SW480 (cell line): ENCODE measurements around the gene KBTBD2.
"Not testable (repeated sequence)": the region's sequence is repeated elsewhere in the genome, so short reads cannot be mapped to it uniquely, and the experiment has no call there.

ENCODE experiments used
- DNase-seq: peaks from one replicate; pipeline ENCODE4 v3.0.0-alpha.2; 2016; ENCODE audit warnings: low spot score

Gene KBTBD2

DNA sequence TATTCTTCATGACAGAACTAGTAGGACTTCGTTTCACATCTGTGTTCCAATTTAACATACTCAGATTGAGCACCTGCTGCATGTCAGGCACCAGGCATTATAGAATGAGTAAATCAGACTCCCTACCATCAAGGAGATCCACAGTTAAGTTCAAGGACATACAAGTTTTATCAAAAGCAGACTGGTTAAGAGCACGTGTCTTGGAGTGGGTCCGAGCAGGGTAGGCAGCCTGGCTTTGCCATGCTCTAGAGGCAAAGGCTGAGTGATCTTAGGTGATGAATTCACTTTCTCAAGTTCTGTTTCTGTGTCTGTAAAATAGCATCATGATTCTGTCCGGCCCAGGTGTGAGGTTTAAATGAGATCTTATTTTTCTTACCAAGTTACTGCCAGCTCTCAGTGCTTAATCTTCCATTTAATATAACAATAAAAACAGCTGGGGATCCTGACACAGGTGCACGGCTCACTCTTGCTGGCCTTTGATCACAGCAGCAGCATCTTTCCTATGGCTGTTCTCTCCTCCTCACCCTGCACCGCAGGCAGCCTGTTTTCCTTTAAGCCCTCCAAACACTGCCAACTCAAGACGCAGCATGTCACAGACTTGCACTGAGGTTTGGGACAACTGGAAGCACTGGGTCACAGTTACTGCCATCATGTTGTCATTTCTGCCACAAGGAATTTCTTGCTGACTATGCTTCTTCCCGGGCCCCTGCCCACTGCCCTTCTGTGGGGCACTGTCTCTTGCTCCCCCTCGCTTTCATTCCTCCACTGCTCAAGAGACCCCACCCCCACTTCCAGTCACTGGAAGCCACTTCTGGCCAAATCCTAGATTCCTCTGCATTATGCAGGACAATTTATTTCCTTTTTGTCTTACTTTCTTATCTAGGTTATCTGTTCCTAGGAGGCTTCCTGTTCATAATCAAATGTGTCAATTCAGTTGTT is 35.5 kb downstream of the KBTBD2 start:
- DNase-seq: not testable (repeated sequence)

DNA sequence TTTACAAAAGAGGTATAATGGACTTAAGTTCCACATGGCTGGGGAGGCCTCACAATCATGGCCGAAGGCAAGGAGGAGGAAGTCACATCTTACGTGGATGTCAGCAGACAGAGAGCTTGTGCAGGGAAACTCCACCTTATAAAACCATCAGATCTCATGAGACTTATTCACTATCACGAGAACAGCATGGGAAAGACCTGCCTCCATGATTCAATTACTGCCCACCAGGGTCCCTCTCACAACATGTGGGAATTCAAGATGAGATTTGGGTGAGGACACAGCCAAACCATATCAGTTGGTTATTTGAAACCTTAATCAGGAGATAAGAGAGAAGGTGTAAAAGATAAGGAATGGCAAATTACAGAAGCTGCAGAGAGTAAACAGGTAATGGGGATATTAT is 40.9 kb downstream of the KBTBD2 start:
- not testable (repeated sequence) for DNase-seq

DNA sequence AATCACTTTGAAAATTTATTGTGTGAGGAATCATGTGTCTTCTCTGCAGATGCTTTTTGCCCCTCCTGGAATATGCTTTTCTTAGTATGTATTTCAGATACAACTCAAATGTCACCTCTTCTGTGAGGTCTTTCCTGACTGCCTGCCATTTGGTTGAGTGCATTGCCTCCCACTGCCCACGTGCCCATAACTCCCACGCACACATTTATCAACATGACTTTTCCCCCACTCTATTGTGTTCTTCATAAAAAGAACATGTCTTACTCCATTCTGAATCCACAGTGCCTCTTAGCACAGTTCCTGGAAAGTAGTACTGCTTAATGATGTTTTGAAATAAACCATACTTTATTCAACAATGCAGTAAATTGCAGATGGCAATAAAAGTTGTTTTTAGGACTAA is 42.9 kb downstream of the KBTBD2 start:
- not testable (repeated sequence) for DNase-seq

DNA sequence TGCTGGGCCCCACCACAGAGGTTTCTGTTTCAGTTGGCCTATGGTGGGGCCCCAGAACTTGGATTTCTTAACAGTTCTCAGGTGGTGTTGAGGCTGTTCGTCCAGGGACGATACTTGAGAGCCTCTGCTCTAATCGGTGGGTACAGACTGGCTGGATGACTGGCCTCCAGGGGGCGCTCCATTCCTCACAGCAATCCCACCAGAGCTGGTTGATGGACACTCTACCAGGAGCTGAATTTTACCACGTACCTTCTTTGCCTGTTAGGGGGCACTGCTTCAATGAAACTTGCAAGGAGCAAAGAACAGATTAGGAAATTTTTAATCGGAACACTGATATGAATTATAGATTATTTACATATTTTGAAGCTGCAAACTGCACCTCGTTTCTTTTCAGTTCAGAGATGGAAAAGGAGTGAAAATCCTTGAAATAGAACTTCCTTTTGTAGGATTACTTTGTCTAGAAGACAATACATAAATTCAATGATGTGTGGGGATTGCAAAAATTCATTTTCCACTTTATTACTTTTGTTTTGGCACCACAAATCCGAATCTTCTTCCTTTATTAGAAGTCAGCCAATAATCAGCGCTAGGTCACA is 44.8 kb downstream of the KBTBD2 start:
- DNase-seq: peak; percentile 87

DNA sequence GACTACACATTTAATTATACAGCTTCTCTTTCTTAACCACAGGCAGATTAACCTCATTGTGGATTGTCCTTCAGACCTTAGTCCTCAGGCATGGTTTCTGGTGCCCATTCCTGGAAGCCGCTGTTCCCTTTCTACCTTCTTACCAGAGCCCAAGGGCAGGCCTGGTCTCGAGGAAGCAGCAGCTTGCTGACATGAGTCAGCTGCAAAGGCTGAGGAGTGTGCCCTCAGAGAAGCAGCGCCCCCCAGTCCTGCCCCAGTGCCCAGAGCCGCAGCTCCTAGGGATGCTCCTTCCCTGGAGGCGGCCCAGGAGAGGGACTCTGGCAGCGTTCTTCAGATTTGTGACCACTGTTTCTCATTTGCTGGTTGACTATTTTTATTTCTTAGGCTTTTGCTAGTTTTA is 46.8 kb downstream of the KBTBD2 start:
- DNase-seq: not testable (repeated sequence)

DNA sequence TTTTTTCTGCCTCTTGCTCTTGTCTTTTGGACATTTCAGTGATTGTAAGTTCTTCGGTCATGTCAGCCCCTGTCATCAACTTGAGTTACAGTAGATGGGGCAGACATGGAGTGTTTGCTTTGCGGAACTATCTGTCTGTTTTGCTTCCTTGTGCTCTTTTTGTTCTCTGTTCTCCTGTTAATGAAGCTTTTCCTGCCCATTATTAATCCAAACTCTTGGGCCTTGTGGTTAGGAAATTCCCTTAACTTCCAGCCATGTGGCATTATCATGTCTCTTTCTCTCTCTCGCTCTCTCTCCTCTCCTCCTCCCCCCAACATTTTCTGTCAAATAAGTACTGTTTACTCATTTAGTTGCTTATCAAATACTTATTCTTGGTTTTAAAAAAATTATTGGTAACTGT is 47.8 kb downstream of the KBTBD2 start:
- not testable (repeated sequence) for DNase-seq

DNA sequence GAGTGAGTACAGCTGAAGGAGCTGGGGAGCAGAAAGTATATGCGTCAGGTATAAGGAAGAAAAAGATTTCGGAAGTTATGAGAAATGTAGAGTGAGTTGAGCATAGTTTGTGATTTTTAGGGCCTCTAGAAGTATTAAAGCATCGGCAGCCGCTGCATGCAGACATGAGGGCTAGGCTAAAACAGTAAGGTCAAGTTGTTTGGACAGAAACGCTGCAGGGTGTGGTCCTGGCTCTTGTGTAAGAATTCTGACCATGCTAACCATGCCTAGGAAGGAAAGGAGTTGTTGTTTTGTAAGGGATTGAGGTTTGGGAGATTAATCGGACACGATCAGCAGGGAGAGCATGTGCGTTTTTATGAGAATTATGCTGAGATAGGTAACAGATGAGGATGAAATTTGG is 51.7 kb downstream of the KBTBD2 start:
- DNase-seq: not testable (repeated sequence)

DNA sequence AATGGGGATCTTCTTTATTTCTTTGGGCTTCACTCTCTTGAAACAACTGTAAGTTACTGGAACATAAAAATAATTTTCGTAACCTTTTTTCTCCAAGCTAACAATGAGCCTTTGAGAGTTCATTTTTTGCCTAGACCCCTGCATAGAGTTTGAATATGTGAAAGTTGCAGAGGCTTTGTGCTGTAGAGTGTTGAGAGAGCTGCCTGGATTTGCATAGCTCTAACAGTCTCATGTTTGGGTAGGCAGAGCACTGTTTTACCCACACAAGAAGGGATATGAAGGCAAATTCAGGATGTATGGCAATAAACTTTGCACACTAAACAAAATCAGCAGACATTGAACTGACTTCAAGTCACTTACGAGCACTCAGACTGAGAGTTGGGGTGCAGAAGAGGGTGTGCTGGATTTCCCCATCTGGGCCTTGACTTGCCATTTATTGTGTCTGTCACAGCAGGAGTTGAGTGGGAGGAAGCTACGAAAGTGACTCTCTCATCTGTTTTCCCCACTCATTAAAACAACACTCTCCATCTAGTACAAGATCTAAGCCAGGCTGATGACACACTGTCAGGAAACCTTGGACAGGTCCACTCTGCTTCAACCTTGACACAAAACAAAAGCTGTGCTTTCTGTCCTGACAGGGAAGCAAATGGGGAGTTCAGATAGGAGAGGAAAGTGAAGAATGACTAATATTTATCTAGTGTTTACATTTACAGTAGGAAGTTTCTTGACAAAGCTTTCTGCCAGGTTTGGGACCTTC is 62.4 kb downstream of the KBTBD2 start:
- DNase-seq: not testable (repeated sequence)
